NCI-H128 (cell line): ENCODE data around the gene ANO9.

Experiments used
- DNase-seq: peaks from one replicate; lab custom pipeline; 2025; ENCODE audit not compliant: unreplicated experiment; lab: John Stamatoyannopoulos, UW

The ANO9 gene

DNA sequence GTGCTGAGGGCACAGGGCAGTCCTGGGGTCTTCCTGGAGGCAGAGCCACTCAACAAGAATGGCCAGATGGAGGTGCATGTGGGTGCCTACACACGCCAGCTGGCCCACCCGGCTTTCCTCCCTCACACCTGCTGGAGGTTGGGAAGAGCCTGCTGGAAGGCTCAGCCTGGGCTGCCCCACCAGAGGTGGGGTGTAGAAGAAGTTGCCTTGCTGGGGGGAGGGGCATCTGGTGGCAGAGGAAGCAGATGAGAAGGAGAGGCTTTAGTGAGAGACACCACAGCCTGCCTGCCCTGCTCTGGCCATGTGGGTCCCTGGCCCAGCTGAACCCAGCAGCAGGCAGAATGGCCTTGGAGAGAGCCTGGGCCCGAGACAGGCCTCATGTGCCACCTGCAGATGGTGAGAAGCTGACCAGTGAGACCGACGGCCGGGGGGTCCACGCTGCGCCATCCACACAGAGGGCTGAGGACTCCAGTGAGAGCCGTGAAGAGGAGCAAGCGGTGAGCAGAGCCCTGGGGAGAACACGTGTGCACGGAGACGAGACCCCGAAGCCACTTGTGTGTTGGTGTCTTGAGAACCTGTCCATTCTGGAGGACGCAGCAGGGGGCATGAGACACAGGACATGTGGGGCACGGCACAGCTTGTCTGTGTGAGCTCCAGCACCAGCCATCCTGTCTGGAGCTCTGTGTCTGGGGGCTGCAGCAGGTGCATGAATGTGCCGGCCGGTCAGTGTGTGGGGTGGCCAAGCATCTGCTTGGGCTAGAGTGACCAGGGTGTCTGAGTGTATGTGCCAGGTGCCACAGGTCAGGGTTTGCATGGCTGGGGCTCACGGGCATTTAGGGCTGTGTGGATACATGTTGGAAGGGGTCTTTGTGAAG, 69.9 kb downstream of the ANO9 start:
- no peak for DNase-seq

DNA sequence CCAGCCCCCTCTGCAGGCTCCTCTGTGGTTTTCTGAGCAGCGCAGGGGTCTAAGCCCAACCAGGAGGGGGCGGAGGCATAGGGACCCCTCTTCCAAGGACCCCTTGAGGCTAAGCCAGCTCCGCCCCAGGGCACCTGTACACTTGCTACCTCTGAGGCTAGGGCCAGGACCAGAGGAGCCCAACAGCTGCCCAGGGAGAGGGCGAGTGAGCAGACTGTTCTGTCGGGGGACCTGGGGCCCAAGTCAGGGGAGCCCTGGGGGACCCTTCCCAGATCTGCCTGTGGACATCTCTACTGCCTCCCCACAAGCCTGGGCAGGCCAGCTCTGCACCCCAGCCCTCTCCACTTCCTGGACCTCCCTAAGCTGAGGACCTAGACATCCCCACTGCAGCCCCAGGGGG, 70.8 kb downstream of the ANO9 start:
- no peak for DNase-seq

DNA sequence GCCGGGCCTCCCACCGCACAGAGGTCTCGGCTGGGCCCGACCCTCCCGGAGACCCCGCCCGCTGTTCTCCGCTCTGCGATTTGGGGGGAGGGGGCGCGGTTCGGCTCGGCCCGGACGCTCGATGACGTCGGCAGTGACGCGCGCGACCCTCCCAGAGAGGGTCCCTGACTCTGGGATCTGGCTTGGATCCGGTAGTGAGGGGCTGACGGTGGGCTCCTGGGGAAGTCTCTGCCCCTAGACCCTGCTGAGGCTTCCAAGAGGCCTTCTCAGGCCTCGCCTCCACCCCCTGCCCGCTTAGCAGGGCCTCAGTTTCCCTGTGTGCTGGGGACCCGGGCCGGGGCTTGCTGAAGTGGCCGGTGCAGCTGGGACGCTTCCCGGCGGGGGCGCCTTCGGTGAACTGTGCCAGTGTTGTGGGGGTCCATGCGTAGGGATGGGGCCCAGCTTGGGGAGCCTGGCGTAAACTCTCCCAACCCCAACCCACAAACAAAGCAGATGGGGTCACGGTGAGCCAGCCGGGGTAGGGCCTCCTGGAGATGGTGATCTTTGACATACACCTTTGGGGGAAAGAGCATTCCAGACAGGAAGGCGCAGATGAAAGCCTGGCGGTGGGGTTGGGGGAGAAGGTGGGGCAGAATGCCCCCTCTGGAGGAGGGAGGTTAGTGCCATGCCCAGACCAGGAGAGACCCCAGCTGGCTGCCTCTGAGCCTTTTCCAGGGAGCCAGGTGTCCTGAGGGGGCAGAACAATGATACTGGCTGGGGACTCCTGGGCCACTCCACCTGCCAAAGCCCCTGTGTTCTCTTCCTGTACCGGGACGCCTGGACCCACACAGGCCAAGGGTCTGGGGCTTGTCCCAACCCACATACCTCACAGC, 71.5 kb downstream of the ANO9 start:
- no peak for DNase-seq

DNA sequence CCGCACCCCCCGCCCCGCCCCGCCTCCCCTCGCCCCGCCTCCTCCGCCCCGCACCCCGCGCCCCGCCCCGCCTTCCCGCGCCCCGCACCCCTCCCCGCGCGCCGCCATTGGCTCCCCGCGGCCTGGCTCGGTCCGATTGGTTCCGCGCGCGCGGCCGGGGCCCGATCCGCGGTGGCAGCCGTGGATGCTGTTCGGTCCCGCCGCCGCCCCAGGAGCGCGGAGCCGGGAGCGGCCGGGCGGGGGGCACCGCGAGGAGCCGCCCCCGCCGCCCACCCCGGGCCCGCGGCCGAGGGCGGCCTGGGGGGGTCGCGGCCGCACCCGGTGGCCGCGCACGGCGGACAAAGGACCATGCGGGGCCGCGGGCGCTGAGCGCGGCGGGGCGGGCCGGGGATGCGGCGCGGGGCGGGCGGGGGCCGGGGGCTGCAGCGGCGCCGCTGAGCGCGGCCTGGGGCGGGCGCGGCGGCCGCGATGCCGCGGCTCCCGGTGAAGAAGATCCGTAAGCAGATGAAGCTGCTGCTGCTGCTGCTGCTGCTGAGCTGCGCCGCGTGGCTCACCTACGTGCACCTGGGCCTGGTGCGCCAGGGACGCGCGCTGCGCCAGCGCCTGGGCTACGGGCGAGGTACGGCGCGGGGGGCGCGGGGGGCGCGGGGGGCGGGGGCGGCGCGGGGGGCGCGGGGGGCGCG, 72.3 kb downstream of the ANO9 start, which contains the start of gene B4GALNT4:
Gene B4GALNT4 (plus strand): TSS at position 164 of the 683 bp plus-strand sequence. CDS start 305 bp downstream, at position 469.
- DNase-seq, result no peak

GRCh38 chr11:368414-369335, 73.1 kb downstream of the ANO9 start:
- DNase-seq, result no peak

DNA sequence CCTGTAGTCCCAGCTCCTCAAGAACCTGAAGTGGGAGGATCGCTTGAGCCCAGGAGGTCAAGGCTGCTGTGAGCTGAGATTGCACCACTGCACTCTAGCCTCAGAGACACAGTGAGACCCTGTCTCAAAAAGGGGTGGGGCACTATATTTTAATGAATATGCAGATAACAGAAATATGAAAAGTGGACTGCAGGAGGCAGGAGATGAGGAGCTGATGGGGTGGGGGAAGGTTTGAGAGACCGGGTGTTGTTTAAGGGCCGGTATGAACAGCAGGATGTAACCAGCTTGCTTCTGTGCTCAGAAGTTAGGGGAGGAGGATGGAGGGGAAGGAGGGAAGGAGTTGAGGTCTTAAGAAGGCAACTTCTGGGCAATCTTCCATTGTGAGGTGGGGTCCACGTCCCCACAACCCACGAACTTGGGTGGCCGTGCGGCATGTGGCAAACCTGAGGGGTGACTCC, 73.8 kb downstream of the ANO9 start:
- DNase-seq, result no peak
